Immature natural killer cell (primary cell): Measurements from ENCODE around the gene C17orf67. TPM values are rescaled to one million over a fixed set of nuclear protein-coding genes. Genes with fewer than 3 reads are reported as not detected.

Experiments used
- DNase-seq, 3 donors: peaks; one replicate each; pipeline ENCODE4 v3.0.0; 2022; ENCODE audit warnings: mixed read lengths in 1 of 3
- H3K27ac Mint-ChIP-seq, 6 donors: one replicate each; pipeline ENCODE4 v1.8.0; 2020; ENCODE audit warnings: mixed read lengths in 6 of 6, mild to moderate bottlenecking in 5 of 6, inconsistent platforms in 4 of 6, moderate library complexity in 3 of 6
- H3K27me3 Mint-ChIP-seq, 3 donors: one replicate each; pipeline ENCODE4 v1.8.0; 2020 to 2021; ENCODE audit warnings: low read depth in 3 of 3, mild to moderate bottlenecking in 3 of 3, mixed read lengths in 3 of 3, moderate library complexity in 3 of 3, inconsistent platforms in 1 of 3
- H3K36me3 Mint-ChIP-seq, 3 donors: one replicate each; pipeline ENCODE4 v1.8.0; 2020; ENCODE audit warnings: mixed read lengths in 3 of 3, inconsistent platforms in 2 of 3, mild to moderate bottlenecking in 2 of 3
- H3K4me1 Mint-ChIP-seq, 2 donors: one replicate each; pipeline ENCODE4 v1.8.0; 2020; ENCODE audit warnings: inconsistent platforms in 2 of 2, mild to moderate bottlenecking in 2 of 2, mixed read lengths in 2 of 2, moderate library complexity in 1 of 2
- H3K4me3 Mint-ChIP-seq, 5 donors: one replicate each; pipeline ENCODE4 v1.8.0; 2020; ENCODE audit warnings: mild to moderate bottlenecking in 5 of 5, mixed read lengths in 5 of 5, inconsistent platforms in 3 of 5, moderate library complexity in 3 of 5
- H3K9me3 Mint-ChIP-seq, 6 donors: one replicate each; pipeline ENCODE4 v1.8.0; 2020; ENCODE audit warnings: mild to moderate bottlenecking in 6 of 6, mixed read lengths in 6 of 6, inconsistent platforms in 4 of 6, moderate library complexity in 3 of 6
- polyA plus RNA-seq, 3 donors: library from polyadenylated mRNA; unstranded; fragments of 300-500 nt; fragmentation: Illumina TruSeq; gene quantifications; one replicate each; pipeline ENCODE4 v1.2.3, GENCODE V29; 2021

Gene C17orf67
- 1 to 10 TPM in 1 of 3 donors, under 1 TPM in 2; 0.68 to 1.7 (median 0.83) TPM for polyA plus RNA-seq

DNA sequence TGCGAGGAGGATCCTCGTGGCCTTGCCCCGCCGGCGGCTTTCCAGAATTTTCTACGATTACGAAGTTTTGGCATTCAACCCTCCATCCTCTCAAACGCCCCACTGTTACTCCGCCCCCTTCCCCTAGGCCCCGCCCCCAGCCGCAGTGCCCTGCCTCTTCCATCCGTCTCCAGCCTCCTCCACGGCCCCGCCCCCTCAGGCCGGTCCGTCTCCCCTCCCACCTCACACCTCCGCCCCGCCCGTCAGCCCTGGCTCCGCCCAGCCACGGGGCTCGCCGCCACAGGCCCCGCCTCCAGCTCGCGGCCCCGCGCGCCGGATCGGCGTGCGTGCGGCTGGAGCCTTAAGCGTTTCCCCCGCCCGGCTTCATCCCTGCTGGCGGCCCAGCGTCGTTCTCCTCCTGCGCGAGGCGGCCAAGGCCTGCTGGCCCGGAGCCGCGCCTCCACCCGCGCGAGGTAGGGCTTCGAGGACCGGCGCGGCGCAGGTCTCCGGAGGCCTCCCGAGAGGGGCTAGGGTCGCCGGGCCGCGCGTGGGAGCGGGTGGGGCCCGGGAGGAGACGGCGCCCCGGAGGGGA, at the start of gene C17orf67, which contains the start of gene DGKE:
Gene C17orf67 (minus strand): TSS at position 112 of the 571 bp plus-strand sequence. CDS start 18,110 bp downstream, outside the sequence.
Gene DGKE (plus strand): TSS at position 343 of the 571 bp plus-strand sequence. CDS start 645 bp downstream, outside the sequence.
- H3K4me1 Mint-ChIP-seq = peaks cover 29 to 46% of the 10 kb centered on the region in 2 donors

GRCh38 chr17:56881685-56882295, 48.1 kb upstream of the C17orf67 start:
- DNase-seq = no peak
- no peak overlapping the region for H3K27ac Mint-ChIP-seq
- H3K9me3 Mint-ChIP-seq = no peaks in the 10 kb centered on the region
- no peaks in the 10 kb centered on the region for H3K4me1 Mint-ChIP-seq
- H3K27me3 Mint-ChIP-seq = peaks cover 0 to 2% (median 2%) of the 10 kb centered on the region in 3 donors
- H3K36me3 Mint-ChIP-seq = peaks cover 0 to 12% (median 11%) of the 10 kb centered on the region in 3 donors
- H3K4me3 Mint-ChIP-seq = no peak overlapping the region

More for the DNA sequence above, at the start of gene C17orf67, which contains the start of gene DGKE:
- Mint-ChIP-seq H3K4me3 (peak within 1 kb of the TSS; percentile 89 to 97 (median 94)), H3K27ac (peak within 1 kb of the TSS; percentile 84 to 95 (median 91)), H3K36me3 (peaks cover 3 to 15% (median 13%) of the 10 kb centered on the region in 3 donors), H3K9me3 (no peaks in the 10 kb centered on the region), H3K27me3 (peaks cover 0 to 8% (median 5%) of the 10 kb centered on the region in 3 donors)
- DNase-seq = peak; percentile 98 to 99 (median 99)

GRCh38 chr17:56880571-56880970, 46.9 kb upstream of the C17orf67 start:
- Mint-ChIP-seq H3K27me3 (peaks cover 0 to 5% (median 2%) of the 10 kb centered on the region in 3 donors), H3K27ac (no peak overlapping the region), H3K4me1 (no peaks in the 10 kb centered on the region), H3K4me3 (no peak overlapping the region), H3K36me3 (peaks cover 0 to 5% (median 5%) of the 10 kb centered on the region in 3 donors), H3K9me3 (no peaks in the 10 kb centered on the region)
- DNase-seq = no peak

GRCh38 chr17:56880133-56880532, 46.4 kb upstream of the C17orf67 start:
- no peaks in the 10 kb centered on the region for H3K4me1 Mint-ChIP-seq
- no peak overlapping the region for H3K4me3 Mint-ChIP-seq
- H3K27me3 Mint-ChIP-seq = peaks cover 0 to 5% (median 2%) of the 10 kb centered on the region in 3 donors
- peaks cover 0 to 5% (median 1%) of the 10 kb centered on the region in 3 donors for H3K36me3 Mint-ChIP-seq
- H3K27ac Mint-ChIP-seq = no peak overlapping the region
- H3K9me3 Mint-ChIP-seq = no peaks in the 10 kb centered on the region
- no peak for DNase-seq

DNA sequence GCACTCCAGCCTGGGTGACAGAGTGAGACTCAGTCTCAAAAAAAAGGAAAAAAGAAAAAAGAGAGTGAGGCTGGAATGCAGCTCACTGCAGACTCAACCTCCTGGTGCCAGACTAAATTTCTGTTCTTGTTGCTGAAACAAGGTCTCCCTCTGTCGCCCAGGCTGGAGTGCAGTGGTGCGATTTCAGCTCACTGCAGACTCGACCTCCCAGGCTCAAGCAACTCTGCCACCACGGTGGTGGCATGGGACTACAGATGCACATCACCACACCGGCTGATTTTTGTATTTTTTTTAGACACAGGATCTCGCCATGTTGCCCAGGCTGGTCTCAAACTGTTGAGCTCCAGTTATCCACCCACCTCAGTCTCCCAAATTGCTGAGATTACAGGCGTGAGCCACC, 45.6 kb upstream of the C17orf67 start:
- Mint-ChIP-seq H3K36me3 (peaks cover 0 to 5% (median 0%) of the 10 kb centered on the region in 3 donors), H3K9me3 (no peaks in the 10 kb centered on the region), H3K27me3 (peaks cover 0 to 5% (median 2%) of the 10 kb centered on the region in 3 donors), H3K27ac (no peak overlapping the region), H3K4me1 (no peaks in the 10 kb centered on the region), H3K4me3 (no peak overlapping the region)
- no peak for DNase-seq

- Mint-ChIP-seq H3K27ac (no peak overlapping the region), H3K27me3 (peaks cover 0 to 10% (median 2%) of the 10 kb centered on the region in 3 donors), H3K4me1 (no peaks in the 10 kb centered on the region), H3K4me3 (no peak overlapping the region), H3K36me3 (peaks cover 0 to 5% (median 0%) of the 10 kb centered on the region in 3 donors), H3K9me3 (no peaks in the 10 kb centered on the region)
- no peak for DNase-seq
Measured at GRCh38 chr17:56876766-56877179, 43.1 kb upstream of the C17orf67 start.

DNA sequence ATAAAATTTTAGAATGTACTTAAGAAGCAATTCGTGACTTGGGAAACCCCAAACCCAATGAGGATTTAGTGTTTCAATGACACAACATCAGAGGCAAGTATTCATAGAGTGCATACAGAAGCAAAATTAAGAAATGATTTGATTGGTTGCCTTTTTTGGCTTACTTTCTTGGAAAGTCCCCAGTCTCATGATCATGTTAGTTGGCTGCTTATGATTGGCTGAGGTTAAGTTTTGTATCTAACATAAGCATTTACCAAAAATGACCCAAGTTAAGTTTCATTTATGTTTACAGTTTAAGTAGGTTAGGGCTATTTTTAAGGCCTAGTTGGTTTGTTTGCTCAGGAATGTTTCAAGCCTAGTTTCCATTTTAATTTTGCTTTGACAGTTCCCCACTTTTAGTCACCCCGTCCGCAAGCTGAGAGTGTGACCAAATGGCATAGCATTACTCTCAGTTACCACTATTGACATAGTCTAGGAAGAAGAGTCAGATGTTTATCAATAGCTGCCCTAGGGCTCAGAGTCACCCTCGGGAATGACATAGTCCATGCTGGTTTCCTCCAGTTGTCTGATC, 36.4 kb upstream of the C17orf67 start:
- H3K4me1 Mint-ChIP-seq = no peaks in the 10 kb centered on the region
- H3K4me3 Mint-ChIP-seq = no peak overlapping the region
- H3K36me3 Mint-ChIP-seq = peaks cover 0 to 3% (median 2%) of the 10 kb centered on the region in 3 donors
- no peak overlapping the region for H3K27ac Mint-ChIP-seq
- DNase-seq = no peak
- H3K27me3 Mint-ChIP-seq = peaks cover 0 to 4% (median 0%) of the 10 kb centered on the region in 3 donors
- H3K9me3 Mint-ChIP-seq = no peaks in the 10 kb centered on the region

- H3K4me3 Mint-ChIP-seq = no peak overlapping the region
- H3K4me1 Mint-ChIP-seq = no peaks in the 10 kb centered on the region
- no peak for DNase-seq
- peaks cover 3 to 8% (median 6%) of the 10 kb centered on the region in 3 donors for H3K36me3 Mint-ChIP-seq
- H3K27me3 Mint-ChIP-seq = peaks cover 0 to 4% (median 0%) of the 10 kb centered on the region in 3 donors
- no peaks in the 10 kb centered on the region for H3K9me3 Mint-ChIP-seq
- H3K27ac Mint-ChIP-seq = no peak overlapping the region
Measured at GRCh38 chr17:56868716-56869115, 35.0 kb upstream of the C17orf67 start.

DNA sequence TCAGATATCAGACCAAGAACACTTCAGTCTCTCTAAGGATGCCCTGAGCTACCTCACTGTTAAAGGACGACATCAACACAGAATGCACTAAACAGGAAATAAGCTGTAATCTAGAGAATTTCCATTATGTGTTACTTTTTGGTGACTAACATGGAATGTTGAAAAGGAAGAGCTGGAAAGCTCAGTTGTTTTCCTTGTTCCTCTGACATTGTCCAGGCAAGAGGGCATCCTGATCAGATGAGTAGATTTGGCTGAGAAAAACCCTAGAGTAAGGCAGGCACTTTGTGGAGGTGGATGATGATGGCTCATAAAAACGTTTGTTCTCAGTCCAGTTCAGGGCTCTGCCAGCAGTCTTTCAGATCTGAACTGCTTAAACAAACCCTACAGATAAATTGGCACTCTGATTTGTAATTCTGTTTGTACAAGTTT, 34.2 kb upstream of the C17orf67 start:
- no peaks in the 10 kb centered on the region for H3K27me3 Mint-ChIP-seq
- H3K27ac Mint-ChIP-seq = peak overlapping the region in 1 of 6 donors; percentile 43
- H3K9me3 Mint-ChIP-seq = no peaks in the 10 kb centered on the region
- no peaks in the 10 kb centered on the region for H3K4me1 Mint-ChIP-seq
- DNase-seq = no peak
- peaks cover 3 to 11% (median 9%) of the 10 kb centered on the region in 3 donors for H3K36me3 Mint-ChIP-seq
- H3K4me3 Mint-ChIP-seq = no peak overlapping the region

- no peak overlapping the region for H3K27ac Mint-ChIP-seq
- H3K36me3 Mint-ChIP-seq = peaks cover 14 to 23% (median 17%) of the 10 kb centered on the region in 3 donors
- no peaks in the 10 kb centered on the region for H3K9me3 Mint-ChIP-seq
- no peaks in the 10 kb centered on the region for H3K4me1 Mint-ChIP-seq
- no peak overlapping the region for H3K4me3 Mint-ChIP-seq
- no peak for DNase-seq
- H3K27me3 Mint-ChIP-seq = no peaks in the 10 kb centered on the region
Measured at GRCh38 chr17:56866496-56866895, 32.8 kb upstream of the C17orf67 start.

DNA sequence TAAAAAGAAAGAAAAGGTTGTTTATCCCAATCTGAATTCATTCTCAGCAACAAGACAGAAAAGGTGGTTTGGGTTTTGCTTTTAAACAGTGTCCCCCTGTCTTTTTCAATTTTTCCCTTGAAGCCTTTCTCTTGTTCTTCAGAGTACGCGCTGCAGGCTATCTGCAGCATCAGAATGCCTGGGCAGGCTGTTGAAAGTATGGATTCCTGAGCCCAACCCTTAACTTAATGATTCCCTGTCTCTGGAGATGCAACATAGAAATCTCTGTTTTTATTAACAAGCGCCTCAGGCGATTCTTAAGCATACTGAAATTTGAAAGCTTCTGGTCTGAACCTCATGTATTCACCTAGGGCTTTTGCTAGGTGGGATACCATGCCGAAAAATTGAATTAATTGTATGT, 32.4 kb upstream of the C17orf67 start:
- H3K9me3 Mint-ChIP-seq = no peaks in the 10 kb centered on the region
- H3K4me3 Mint-ChIP-seq = no peak overlapping the region
- no peaks in the 10 kb centered on the region for H3K4me1 Mint-ChIP-seq
- H3K27me3 Mint-ChIP-seq = no peaks in the 10 kb centered on the region
- H3K36me3 Mint-ChIP-seq = peaks cover 17 to 27% (median 18%) of the 10 kb centered on the region in 3 donors
- H3K27ac Mint-ChIP-seq = no peak overlapping the region
- no peak for DNase-seq

GRCh38 chr17:56863974-56864373, 30.3 kb upstream of the C17orf67 start:
- H3K4me3 Mint-ChIP-seq = no peak overlapping the region
- H3K4me1 Mint-ChIP-seq = no peaks in the 10 kb centered on the region
- peaks cover 24 to 34% (median 27%) of the 10 kb centered on the region in 3 donors for H3K36me3 Mint-ChIP-seq
- no peaks in the 10 kb centered on the region for H3K9me3 Mint-ChIP-seq
- DNase-seq = no peak
- no peak overlapping the region for H3K27ac Mint-ChIP-seq
- H3K27me3 Mint-ChIP-seq = no peaks in the 10 kb centered on the region

GRCh38 chr17:56861899-56862298, 28.2 kb upstream of the C17orf67 start:
- DNase-seq = no peak
- Mint-ChIP-seq H3K27ac (no peak overlapping the region), H3K27me3 (no peaks in the 10 kb centered on the region), H3K36me3 (peaks cover 34 to 45% (median 38%) of the 10 kb centered on the region in 3 donors), H3K9me3 (no peaks in the 10 kb centered on the region), H3K4me1 (no peaks in the 10 kb centered on the region), H3K4me3 (no peak overlapping the region)

- no peaks in the 10 kb centered on the region for H3K9me3 Mint-ChIP-seq
- no peak overlapping the region for H3K27ac Mint-ChIP-seq
- H3K4me1 Mint-ChIP-seq = peaks cover 0 to 2% of the 10 kb centered on the region in 2 donors
- DNase-seq = no peak
- H3K27me3 Mint-ChIP-seq = no peaks in the 10 kb centered on the region
- no peak overlapping the region for H3K4me3 Mint-ChIP-seq
- H3K36me3 Mint-ChIP-seq = peaks cover 41 to 55% (median 43%) of the 10 kb centered on the region in 3 donors
Measured at GRCh38 chr17:56851008-56851407, 17.3 kb upstream of the C17orf67 start.
